GM12801 (cell line): ENCODE data around the gene FAM20B.

Experiments
- CTCF ChIP-seq: IDR thresholded peaks from one replicate; pipeline ENCODE4 v1.5.1; 2011; ENCODE audit warnings: control low read depth; ENCODE audit not compliant: insufficient read length; ENCODE audit errors: extremely low read depth

Gene FAM20B

DNA sequence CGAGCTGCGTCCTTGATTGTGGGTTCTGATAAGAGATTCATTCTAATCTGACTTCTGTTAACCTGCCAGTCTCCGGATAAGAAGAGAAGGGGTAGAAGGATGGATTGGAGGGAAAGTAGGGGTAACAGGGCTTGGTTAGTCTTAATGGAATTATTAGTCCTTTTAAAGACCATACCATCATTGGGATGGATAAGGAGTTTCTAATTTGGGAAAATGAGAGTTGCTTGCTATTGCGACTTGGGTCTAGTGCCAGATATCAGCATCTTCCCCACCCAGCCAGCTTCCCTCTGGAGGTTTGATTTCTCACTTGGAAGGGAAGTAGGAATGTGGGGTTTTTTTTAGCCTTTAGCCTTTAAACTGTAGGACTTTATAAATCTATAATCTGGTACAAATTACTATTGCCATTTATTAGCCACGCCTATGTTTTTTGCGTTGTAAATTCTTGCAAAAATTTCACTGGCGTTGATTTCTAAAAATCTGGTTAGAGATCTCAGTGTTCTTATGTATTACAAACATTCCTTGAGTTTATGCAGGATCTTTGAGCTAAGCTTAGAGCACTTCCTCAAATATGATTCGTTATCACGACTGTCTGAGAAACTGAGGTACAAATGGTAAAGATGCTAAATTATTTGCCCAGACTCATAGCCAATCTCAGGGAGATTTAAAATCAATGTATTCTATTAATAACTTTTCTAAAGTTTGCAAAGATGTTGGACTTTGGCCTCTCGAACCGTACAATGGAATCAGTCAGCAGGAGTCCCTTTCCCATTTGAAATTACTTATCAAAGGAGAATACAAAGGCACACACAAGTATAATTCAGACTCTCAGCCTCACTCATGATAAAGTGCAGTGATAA is 1.3 kb downstream of the FAM20B start:
- no peak for TF ChIP-seq CTCF

GRCh38 chr1:179029321-179029759 is 3.6 kb downstream of the FAM20B start:
- TF ChIP-seq CTCF, result no peak

- TF ChIP-seq CTCF, result no peak
Measured at GRCh38 chr1:179030130-179030529, 4.4 kb downstream of the FAM20B start.

- TF ChIP-seq CTCF, result no peak
Measured at GRCh38 chr1:179030683-179031082, 5.0 kb downstream of the FAM20B start.

GRCh38 chr1:179031284-179031683 is 5.6 kb downstream of the FAM20B start:
- no peak for TF ChIP-seq CTCF

GRCh38 chr1:179031855-179032513 is 6.3 kb downstream of the FAM20B start:
- no peak for TF ChIP-seq CTCF

- TF ChIP-seq CTCF, result no peak
Measured at GRCh38 chr1:179034720-179035119, 9.0 kb downstream of the FAM20B start.
